Measurements from ENCODE around the gene TBX4. TPM values are rescaled to one million over a fixed set of nuclear protein-coding genes. Genes with fewer than 3 reads are reported as not detected.

Gene TBX4
- total and polyA plus RNA-seq, 9 of the 15 experiments (the other 6 are each of a cell fraction or from before 2014, with no cell fraction given), result not detected

DNA sequence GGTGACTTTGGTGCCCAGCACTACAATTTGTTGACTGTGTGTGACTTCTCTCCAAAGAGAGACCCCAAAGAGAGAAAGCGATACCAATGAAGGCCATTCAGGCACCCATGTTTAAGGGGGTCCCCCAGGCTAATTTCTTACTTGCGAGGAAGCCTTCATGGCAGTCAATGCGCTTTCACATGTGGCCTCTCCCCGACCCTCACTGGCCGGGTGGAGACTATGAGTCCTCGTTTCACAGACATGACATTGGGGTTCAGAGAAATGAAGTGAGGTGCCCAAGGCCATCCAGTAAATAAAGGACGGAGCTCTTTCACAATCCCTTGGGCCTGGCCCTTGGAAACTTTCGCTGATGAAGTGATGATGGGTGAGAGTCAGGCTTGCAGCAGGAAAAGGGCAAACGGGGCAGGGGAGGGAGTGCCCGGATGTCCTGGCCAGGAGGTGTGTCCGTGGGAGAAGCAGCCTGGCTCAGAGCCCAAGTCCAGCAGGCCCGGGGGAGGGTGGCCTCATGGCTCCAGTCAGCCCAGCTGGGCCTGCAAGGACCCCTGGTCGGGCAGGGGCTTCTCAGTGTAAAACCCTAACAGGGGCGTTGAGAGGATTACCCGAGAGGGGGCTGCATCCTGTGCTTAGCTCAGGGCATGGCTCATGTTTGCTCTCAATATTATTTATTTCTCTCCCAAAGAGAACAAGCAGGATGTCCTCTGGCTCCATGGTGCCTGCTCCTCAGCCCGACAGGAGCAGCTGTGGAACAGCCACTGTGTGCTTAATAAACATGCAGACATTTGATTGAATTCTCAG, 37.9 kb upstream of the TBX4 start:
- H3K9me1 ChIP-seq (ENCODE audit: control insufficient read depth, insufficient read depth, low read length), result no peaks in the 10 kb centered on the region
- H3K27ac ChIP-seq (ENCODE audit: extremely low read depth, low read depth, low read length), result no peak overlapping the region
- no peak overlapping the region for H3K9ac ChIP-seq (ENCODE audit: insufficient read depth in 1 of 2, low read depth in 2 of 2, low read length in 2 of 2)
- H3K4me1 ChIP-seq (replicated peaks in 1 of 2; ENCODE audit: control insufficient read depth in 2 of 2, insufficient read depth in 2 of 2, low read length in 2 of 2), result peaks cover 0 to 38% of the 10 kb centered on the region in 2 experiments; a peak in 4 of 5 replicates
- FAIRE-seq (no peak), ATAC-seq (no peak), DNase-seq (ENCODE audit: extremely low read depth in 1 of 4, low spot score in 3 of 4) (peak in 2 of 4 experiments; percentile 8 to 9)
- H3K9me3 ChIP-seq (replicated peaks; ENCODE audit: control insufficient read depth, insufficient read depth, low read depth, low read length), result no peaks in the 10 kb centered on the region
- H3K36me3 ChIP-seq (ENCODE audit: control insufficient read depth, insufficient read depth, low read length), result no peaks in the 10 kb centered on the region
- peaks cover 3% of the 10 kb centered on the region in 2 experiments; a peak in 4 of 5 replicates for H3K27me3 ChIP-seq (ENCODE audit: control insufficient read depth in 2 of 2, insufficient read depth in 2 of 2, low read length in 2 of 2)
- ChIA-PET POLR2A (interaction anchor here (1.5 kb wide), 1 partner anchor 169 kb away, joined by 3 read pairs; no protein-coding TSS in a partner anchor), CTCF (ENCODE audit: low intra/inter-chr PET ratio) (no interaction called here)
- intact Hi-C loops (cut with micrococcal nuclease) (loop anchor here (10.0 kb wide), 1 partner anchor 420 kb away; no protein-coding TSS in a partner anchor), in situ Hi-C loops (cut with MboI) (no loop called here)
- BruUV-seq (replicated peaks), result no TSS peak
- no peak for TF ChIP-seq HEY1 (CRISPR knock-in tag; IDR thresholded peaks at IDR 0.05; ENCODE audit: borderline replicate concordance)
- TF ChIP-seq EWSR1 (IDR thresholded peaks at IDR 0.05; ENCODE audit: borderline replicate concordance, low read depth, partially characterized antibody), result peak; percentile 88
- TF ChIP-seq, protein P1, sequence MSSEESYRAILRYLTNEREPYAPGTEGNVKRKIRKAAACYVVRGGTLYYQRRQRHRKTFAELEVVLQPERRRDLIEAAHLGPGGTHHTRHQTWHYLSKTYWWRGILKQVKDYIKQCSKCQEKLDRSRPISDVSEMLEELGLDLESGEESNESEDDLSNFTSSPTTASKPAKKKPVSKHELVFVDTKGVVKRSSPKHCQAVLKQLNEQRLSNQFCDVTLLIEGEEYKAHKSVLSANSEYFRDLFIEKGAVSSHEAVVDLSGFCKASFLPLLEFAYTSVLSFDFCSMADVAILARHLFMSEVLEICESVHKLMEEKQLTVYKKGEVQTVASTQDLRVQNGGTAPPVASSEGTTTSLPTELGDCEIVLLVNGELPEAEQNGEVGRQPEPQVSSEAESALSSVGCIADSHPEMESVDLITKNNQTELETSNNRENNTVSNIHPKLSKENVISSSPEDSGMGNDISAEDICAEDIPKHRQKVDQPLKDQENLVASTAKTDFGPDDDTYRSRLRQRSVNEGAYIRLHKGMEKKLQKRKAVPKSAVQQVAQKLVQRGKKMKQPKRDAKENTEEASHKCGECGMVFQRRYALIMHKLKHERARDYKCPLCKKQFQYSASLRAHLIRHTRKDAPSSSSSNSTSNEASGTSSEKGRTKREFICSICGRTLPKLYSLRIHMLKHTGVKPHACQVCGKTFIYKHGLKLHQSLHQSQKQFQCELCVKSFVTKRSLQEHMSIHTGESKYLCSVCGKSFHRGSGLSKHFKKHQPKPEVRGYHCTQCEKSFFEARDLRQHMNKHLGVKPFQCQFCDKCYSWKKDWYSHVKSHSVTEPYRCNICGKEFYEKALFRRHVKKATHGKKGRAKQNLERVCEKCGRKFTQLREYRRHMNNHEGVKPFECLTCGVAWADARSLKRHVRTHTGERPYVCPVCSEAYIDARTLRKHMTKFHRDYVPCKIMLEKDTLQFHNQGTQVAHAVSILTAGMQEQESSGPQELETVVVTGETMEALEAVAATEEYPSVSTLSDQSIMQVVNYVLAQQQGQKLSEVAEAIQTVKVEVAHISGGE (CRISPR knock-in tag; IDR thresholded peaks at IDR 0.05), result peak in 1 of 3 experiments; percentile 93; a peak in 2 of 6 replicates
- TF ChIP-seq ZNF274 (IDR thresholded peaks at IDR 0.05; ENCODE audit: borderline replicate concordance, low read depth, low read length), result peak; percentile 68
- no peak overlapping the region for H2AFZ ChIP-seq (ENCODE audit: low read depth, low read length)
- H4K20me1 ChIP-seq (replicated peaks; ENCODE audit: control insufficient read depth, insufficient read depth, low read length), result no peaks in the 10 kb centered on the region
- H3K4me2 ChIP-seq (ENCODE audit: insufficient read depth, low read length), result no peak overlapping the region
- H3K79me2 ChIP-seq (ENCODE audit: control insufficient read depth, insufficient read depth, low read length), result no peaks in the 10 kb centered on the region
- no peak overlapping the region for H3K4me3 ChIP-seq
- WGBS (ENCODE audit: insufficient coverage, low coverage, missing lambda C conversion rate), result 15% methylated on average over 14 of the region's 16 CpGs

All from K562 (cell line).